Keratinocyte (primary cell): ENCODE results near the gene RBM18. TPM values are rescaled to one million over a fixed set of nuclear protein-coding genes. Genes with fewer than 3 reads are reported as not detected.

ENCODE experiments used
- DNase-seq: peaks from one replicate; pipeline ENCODE4 v3.0.0-alpha.2; 2011; ENCODE audit warnings: low read depth, missing footprints, low spot score
- FAIRE-seq: peaks from 2 replicates; lab custom pipeline; 2011; peaks lifted over from hg19 to GRCh38; lab: Jason Lieb, UNC
- H2AFZ ChIP-seq: 2 replicates; pipeline ENCODE4 v1.6.0; 2012; ENCODE audit warnings: low read length, control low read depth, inconsistent platforms; ENCODE audit not compliant: control insufficient read depth
- H3K27ac ChIP-seq: 2 replicates; pipeline ENCODE4 v1.5.1; 2011; ENCODE audit warnings: low read length; ENCODE audit not compliant: control insufficient read depth, insufficient read depth
- H3K27me3 ChIP-seq: 3 replicates; pipeline ENCODE4 v1.6.0; 2011; ENCODE audit warnings: low read length; ENCODE audit not compliant: control insufficient read depth, insufficient read depth; ENCODE audit errors: extremely low read depth
- H3K36me3 ChIP-seq, 2 experiments: 2 replicates in 1 of 2; 3 replicates in 1 of 2; pipeline ENCODE4 v1.5.1; 2011; ENCODE audit warnings: low read length in 2 of 2, mild to moderate bottlenecking in 1 of 2; ENCODE audit not compliant: control insufficient read depth in 2 of 2, insufficient read depth in 2 of 2; ENCODE audit errors: extremely low read depth in 1 of 2
- H3K4me1 ChIP-seq: 3 replicates; pipeline ENCODE4 v1.5.1; 2011; ENCODE audit warnings: low read length; ENCODE audit not compliant: control insufficient read depth, insufficient read depth; ENCODE audit errors: extremely low read depth
- H3K4me2 ChIP-seq: 3 replicates; pipeline ENCODE4 v1.6.0; 2011; ENCODE audit warnings: low read depth, low read length; ENCODE audit not compliant: control insufficient read depth, insufficient read depth; ENCODE audit errors: extremely low read depth
- H3K4me3 ChIP-seq, 3 experiments: fragments of 200-600 bp in 1 of 3; sonication (generic) in 1 of 3; 2 replicates in 2 of 3; 3 replicates in 1 of 3; pipeline ENCODE4 v1.5.1; 2011 to 2016; ENCODE audit warnings: low read length in 3 of 3, mild to moderate bottlenecking in 3 of 3, control low read depth in 2 of 3, inconsistent platforms in 1 of 3, low read depth in 1 of 3, mixed read lengths in 1 of 3, mixed run types in 1 of 3, moderate library complexity in 1 of 3; ENCODE audit not compliant: control insufficient read depth in 2 of 3, insufficient read depth in 2 of 3; ENCODE audit errors: extremely low read depth in 1 of 3
- H3K79me2 ChIP-seq: 2 replicates; pipeline ENCODE4 v1.6.0; 2012; ENCODE audit warnings: low read length; ENCODE audit not compliant: control insufficient read depth, insufficient read depth
- H3K9ac ChIP-seq: 3 replicates; pipeline ENCODE4 v1.6.0; 2011; ENCODE audit warnings: low read length; ENCODE audit not compliant: control insufficient read depth, insufficient read depth; ENCODE audit errors: extremely low read depth
- H3K9me1 ChIP-seq: 3 replicates; pipeline ENCODE4 v1.6.0; 2011; ENCODE audit warnings: low read length; ENCODE audit not compliant: control insufficient read depth, insufficient read depth; ENCODE audit errors: extremely low read depth
- H3K9me3 ChIP-seq: 2 replicates; pipeline ENCODE4 v1.5.1; 2012; ENCODE audit warnings: low read depth, low read length; ENCODE audit not compliant: control insufficient read depth
- H4K20me1 ChIP-seq: 3 replicates; pipeline ENCODE4 v1.6.0; 2011; ENCODE audit warnings: low read length; ENCODE audit not compliant: control insufficient read depth, insufficient read depth; ENCODE audit errors: extremely low read depth
- EZH2 ChIP-seq: IDR thresholded peaks from one replicate; pipeline ENCODE4 v1.6.1; 2012; ENCODE audit warnings: inconsistent platforms, mild to moderate bottlenecking, low read length, moderate library complexity
- dilution Hi-C: fragments of 300-500 bp; cut with MboI; formaldehyde crosslinking; loops from one replicate; pipeline ENCODE4 v1.7.0; 2020; ENCODE audit warnings: low sequenced_read_pairs; ENCODE audit not compliant: extremely low pct_ligation_motif_present
- polyA plus RNA-seq, 5 experiments: library from polyadenylated mRNA; depleted of rRNA in 3 of 5; stranded (reverse) in 3 of 5; stranded (forward) in 1 of 5; unstranded in 1 of 5; fragments of >200 nt; gene quantifications; 1 replicate in 1 of 5; 2 replicates in 3 of 5; 3 replicates in 1 of 5; pipeline versions ENCODE4 v1.2.1 to v1.2.3, GENCODE V29; 2011 to 2012; ENCODE audit warnings: missing spikeins in 2 of 5, low read depth in 1 of 5, low replicate concordance in 1 of 5
- TF ChIP-seq, protein P1 (sequence below), 3 experiments: IDR thresholded peaks in 1 of 3; conservative IDR thresholded peaks in 1 of 3; optimal IDR thresholded peaks in 1 of 3; 2 replicates in 2 of 3; 3 replicates in 1 of 3; pipeline versions ENCODE3 to v1.5.1; 2011; ENCODE audit warnings: low read length in 3 of 3, mild to moderate bottlenecking in 3 of 3, moderate library complexity in 2 of 3, control low read depth in 1 of 3, inconsistent platforms in 1 of 3; ENCODE audit not compliant: insufficient read depth in 2 of 3; ENCODE audit errors: extremely low read depth in 1 of 3

The RBM18 gene
- polyA plus RNA-seq, 1 donor (not counting 4 experiments of a cell fraction or from before 2014, with no cell fraction given): 43.4 TPM

DNA sequence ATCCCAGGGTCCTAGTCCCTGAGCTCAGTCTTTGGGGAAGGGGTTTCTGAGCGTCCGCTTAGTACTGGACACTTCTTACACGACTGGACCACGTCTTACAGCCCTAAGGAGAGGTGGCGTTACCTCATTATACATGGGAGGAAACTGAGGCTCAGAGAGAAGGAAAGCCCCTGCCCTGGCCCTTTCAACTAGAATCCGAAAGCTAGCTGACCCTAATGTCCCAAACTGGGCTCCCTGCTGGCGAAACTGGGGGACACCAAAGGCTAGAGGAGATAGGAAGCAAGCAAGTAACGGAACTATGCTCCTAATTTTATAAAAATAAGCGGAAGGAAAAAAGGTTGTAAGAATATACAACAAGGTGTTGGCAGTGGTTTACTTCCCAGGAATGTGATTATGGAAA lies 50.1 kb downstream of the RBM18 start:
- no peak overlapping the region for H3K27ac ChIP-seq
- H3K36me3 ChIP-seq: no peaks in the 10 kb centered on the region
- H3K9ac ChIP-seq: no peak overlapping the region
- H3K4me1 ChIP-seq: peaks cover 4% of the 10 kb centered on the region
- no peaks in the 10 kb centered on the region for H3K79me2 ChIP-seq
- dilution Hi-C loops: no loop called here
- H3K9me1 ChIP-seq: no peaks in the 10 kb centered on the region
- H3K9me3 ChIP-seq: no peaks in the 10 kb centered on the region
- H3K4me3 ChIP-seq: peak overlapping the region in 1 of 3 experiments; percentile 28
- no peak for FAIRE-seq
- peaks cover 3% of the 10 kb centered on the region for H4K20me1 ChIP-seq
- TF ChIP-seq, protein P1, sequence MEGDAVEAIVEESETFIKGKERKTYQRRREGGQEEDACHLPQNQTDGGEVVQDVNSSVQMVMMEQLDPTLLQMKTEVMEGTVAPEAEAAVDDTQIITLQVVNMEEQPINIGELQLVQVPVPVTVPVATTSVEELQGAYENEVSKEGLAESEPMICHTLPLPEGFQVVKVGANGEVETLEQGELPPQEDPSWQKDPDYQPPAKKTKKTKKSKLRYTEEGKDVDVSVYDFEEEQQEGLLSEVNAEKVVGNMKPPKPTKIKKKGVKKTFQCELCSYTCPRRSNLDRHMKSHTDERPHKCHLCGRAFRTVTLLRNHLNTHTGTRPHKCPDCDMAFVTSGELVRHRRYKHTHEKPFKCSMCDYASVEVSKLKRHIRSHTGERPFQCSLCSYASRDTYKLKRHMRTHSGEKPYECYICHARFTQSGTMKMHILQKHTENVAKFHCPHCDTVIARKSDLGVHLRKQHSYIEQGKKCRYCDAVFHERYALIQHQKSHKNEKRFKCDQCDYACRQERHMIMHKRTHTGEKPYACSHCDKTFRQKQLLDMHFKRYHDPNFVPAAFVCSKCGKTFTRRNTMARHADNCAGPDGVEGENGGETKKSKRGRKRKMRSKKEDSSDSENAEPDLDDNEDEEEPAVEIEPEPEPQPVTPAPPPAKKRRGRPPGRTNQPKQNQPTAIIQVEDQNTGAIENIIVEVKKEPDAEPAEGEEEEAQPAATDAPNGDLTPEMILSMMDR (optimal IDR thresholded peaks at IDR 0.05 in 1 of 3, IDR thresholded peaks at IDR 0.05 in 1 of 3, conservative IDR thresholded peaks at IDR 0.05 in 1 of 3; ENCODE audit: extremely low read depth in 1 of 3, insufficient read depth in 2 of 3, low read length in 3 of 3): no peak
- TF ChIP-seq EZH2: peak; percentile 10
- H3K4me2 ChIP-seq: peak overlapping the region; percentile 40
- peaks cover 79% of the 10 kb centered on the region for H3K27me3 ChIP-seq
- H2AFZ ChIP-seq: no peak overlapping the region
- no peak for DNase-seq

DNA sequence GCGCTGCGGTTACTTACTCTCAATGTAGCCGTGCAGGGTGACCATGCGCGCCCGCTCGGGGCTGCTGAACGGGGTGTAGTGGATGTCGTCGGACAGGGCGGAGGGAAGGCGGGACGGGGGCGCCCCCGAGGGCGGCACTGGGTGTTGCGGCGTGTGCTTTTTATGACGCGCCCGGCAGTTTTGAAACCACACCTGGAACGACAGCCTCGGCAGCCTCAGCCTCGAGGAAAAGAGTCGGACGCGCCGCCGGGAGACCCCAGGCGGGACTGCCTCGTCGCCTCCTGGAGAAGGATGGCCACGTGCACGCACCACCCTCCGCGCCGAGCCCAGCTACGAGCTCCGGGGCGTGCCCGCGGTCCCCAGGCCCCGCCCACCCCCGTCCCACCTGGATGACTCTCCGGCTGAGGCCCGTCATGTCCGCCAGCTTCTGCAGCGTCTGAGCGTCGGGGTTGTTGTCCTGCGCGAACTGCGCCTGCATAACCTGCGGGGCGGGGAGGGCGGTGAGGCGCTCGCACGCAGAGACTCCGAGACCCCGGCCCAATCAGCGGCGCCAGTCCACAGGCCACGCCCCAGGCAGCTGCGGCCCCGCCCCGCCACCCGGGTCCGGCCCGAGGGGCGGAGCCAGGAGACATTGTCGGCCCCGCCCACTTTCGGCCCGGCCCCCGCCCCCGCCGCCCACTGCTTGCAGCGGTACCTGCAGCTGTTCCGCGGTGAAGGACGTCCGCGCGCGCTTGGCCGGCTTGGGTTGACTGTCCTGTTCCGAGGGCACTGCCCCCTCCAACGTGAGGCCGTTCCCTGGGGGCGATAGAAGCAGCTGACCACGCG lies 50.8 kb downstream of the RBM18 start:
- Histone ChIP-seq H3K9me3 (no peaks in the 10 kb centered on the region), H3K79me2 (no peaks in the 10 kb centered on the region), H3K9me1 (no peaks in the 10 kb centered on the region), H3K4me3 (peak overlapping the region; percentile 28 to 44 (median 34)), H3K27ac (no peak overlapping the region), H3K9ac (no peak overlapping the region), H3K36me3 (no peaks in the 10 kb centered on the region), H3K4me1 (peaks cover 4% of the 10 kb centered on the region), H4K20me1 (peaks cover 3% of the 10 kb centered on the region), H2AFZ (peak overlapping the region; percentile 58), H3K27me3 (peaks cover 74% of the 10 kb centered on the region), H3K4me2 (peak overlapping the region; percentile 59)
- DNase-seq (peak; percentile 36), FAIRE-seq (no peak)
- no peak for TF ChIP-seq EZH2
- TF ChIP-seq, protein P1 (optimal IDR thresholded peaks at IDR 0.05 in 1 of 3, IDR thresholded peaks at IDR 0.05 in 1 of 3, conservative IDR thresholded peaks at IDR 0.05 in 1 of 3; ENCODE audit: extremely low read depth in 1 of 3, insufficient read depth in 2 of 3, low read length in 3 of 3): no peak
- dilution Hi-C loops: no loop called here
